Tongue (tissue), 2 donors: Measurements from ENCODE around the gene TENM4. TPM values are rescaled to one million over a fixed set of nuclear protein-coding genes. Genes with fewer than 3 reads are reported as not detected.

Experiments
- DNase-seq: peaks from one replicate; pipeline ENCODE4 v3.0.0-alpha.2; 2015
- total RNA-seq: library from RNA; depleted of rRNA; stranded (reverse); fragments of >200 nt; gene quantifications from one replicate; pipeline ENCODE4 v1.2.3, GENCODE V29; 2014

TENM4 gene
- total RNA-seq, 1 donor from 2014 or later = 63.7 TPM

DNA sequence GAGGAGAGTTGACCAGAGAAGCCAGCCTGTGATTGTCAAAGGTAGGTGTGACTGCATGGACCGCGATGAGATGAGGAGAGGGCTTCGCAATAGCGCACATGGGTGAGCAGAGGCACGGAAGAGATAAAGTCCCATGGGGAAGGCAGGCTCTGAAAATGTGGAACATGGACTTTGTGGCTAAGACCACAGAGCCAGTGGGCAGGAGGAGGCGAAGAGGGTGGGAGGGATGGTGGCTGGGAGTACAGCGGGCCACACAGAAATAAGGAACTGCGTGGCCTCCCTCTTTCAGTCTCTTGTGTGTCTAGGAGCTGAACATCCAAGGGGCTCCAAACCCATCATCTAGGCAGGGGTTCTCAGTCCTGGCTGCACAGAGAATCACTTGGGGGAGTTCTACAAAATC is 98.6 kb downstream of the TENM4 start:
- DNase-seq = no peak

DNA sequence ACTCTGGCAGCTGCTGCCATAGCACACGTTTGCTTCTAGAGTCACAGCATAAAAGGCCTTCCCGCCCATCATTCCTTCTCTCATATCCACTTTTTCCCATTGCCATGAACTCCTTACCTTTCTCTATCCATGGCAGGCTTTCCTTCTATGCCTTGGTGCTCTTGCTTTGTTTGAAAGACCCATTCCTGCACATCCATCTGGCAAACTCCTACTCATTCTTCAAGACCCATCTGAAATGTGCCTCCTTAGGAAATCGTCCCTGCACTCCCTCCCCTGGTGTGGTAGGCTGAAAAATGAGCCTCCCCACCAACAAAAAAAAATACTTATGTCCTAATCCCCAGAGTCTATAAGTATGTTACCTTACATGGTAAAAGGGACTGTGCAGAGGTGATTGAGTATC is 100.3 kb downstream of the TENM4 start:
- DNase-seq = no peak

DNA sequence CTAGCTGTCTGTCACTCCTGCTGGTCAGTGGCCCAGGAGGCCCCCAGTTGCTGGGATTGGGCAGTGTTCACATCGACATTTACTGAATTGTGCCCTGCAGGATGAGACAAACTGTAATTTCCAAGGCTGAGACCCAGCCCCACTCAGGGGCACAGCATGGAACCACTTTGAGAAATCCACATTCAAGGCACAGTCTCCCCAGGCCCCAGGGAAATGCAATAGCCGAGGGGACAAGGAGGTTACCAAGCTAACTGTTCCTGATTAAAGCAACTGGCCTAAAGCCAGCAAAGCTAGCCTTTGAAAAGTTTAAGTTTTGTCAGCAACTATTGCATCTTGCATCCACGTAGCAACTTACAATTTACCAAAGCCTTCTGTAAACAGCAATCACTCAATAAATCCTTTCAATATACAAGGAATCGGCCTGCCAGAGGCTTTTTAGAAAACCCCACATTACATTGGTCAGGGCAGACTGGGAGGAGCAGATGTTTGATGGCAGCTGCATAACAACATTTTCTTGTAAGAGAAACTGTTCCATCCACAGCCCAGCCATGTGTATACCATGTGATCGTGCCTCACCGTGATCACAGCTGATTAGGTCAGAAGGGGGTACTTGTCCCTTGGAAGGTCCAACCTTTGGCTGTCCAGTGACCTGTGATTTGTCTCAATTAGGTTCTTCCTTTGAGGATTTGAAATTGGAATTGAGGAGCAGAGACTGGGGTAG is 103.9 kb downstream of the TENM4 start:
- peak; percentile 24 for DNase-seq

DNA sequence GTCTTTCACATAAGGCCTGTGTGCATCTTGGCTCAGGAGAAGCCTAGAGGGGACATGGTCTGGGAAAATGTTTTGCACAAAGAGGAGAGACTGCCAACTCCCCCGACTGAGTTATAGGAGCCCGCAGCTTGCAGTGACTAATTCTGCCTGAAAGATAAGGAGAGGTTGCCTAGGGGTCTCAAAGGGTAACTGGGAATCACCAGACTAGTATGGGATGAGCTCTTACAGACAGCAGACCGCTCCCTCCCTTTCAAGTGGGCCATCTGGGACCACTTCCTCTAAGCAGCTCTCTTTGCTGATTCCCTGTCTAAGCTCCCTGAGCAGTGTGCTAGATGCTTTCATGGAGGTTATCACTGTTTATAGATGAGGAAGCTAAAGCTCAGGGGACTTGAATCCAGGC is 105.1 kb downstream of the TENM4 start:
- DNase-seq = no peak

DNA sequence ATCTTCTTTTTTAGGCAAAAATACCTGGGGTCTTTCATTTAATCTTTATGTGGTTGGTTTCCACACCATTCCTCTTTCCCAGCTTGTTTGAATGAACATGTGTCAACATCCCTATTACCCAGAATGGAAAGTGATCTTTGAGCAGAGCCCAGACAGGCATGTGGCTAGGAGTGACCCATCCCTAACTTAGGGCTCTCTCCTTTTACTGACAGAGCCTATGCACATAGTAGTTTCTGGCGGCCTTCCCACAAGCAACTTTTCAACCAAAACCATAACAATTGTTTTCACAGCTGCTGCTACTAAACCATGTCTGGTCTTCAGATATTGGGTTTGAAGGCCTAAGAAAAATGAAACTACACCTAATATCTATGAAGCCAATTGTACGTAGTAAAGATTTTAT is 107.5 kb downstream of the TENM4 start:
- DNase-seq = no peak

DNA sequence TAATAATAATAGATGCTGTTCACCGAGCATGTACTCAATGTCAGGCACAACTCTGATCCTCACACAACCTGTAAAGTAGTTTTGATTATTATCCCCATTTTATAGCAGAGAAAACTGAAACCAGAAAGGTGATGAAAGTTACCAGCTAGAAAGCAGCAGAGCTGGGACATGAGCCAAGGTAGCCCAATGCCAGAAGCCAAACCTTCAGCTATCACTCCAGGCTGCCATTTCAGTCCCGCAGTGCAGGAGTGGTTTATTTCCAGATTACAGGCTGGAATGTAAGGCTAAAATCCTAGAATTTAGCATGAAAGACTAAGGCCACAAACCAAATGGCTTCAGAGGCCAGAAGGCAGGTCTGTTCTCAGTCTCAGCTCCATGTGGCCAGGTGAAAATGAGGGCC is 108.8 kb downstream of the TENM4 start:
- no peak for DNase-seq

DNA sequence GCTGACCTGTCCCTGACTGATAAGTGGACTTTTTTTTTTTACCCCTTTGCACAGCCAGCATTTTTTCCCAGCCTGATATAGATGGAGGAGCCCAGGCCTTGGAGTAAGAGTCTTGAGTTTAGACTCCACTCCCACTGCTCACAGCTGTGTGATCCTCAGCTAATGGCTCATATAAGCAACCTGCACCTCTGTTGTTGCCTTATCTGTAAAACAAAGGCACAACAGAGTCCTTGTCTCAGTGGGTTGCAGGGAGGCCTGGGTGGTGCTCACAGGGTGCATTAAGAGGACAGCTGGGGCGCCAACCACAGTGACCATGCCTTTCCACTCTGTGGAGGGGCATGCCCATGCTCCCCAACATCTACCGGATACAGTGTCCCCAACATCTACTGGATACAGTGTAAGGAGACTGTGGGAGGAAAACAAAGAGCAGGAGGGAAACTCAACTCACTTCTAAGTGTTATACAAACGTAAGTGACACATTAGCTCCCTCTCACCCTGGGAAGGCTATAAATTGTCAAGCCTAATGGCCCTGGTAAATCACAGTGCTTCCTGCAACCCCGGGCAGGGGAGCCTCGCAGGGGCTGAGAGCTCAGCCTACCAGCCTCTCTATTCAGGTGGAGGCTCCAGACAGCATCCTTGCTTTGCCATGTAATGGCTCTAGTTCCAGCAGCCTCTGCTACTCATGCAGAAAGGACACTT is 109.5 kb downstream of the TENM4 start:
- no peak for DNase-seq

DNA sequence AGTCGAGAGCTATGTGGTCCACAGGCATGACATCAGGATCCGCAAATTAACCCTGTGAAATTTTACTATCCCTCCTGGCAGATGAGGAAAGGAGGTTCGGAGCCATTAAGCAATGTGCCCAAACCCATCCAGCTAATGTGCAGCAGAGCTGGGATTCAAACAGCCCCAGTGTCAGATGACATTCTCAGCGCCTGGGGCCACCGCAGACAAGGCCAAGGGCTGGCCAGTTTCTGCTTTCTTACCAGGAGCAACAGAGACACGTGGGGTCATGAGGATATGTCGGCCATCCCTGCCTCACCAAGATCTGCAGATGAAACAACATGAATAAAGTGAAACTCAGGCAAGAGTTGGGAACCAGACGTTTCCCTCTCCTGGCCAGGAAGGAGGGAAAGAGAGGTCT is 110.2 kb downstream of the TENM4 start:
- DNase-seq = no peak

DNA sequence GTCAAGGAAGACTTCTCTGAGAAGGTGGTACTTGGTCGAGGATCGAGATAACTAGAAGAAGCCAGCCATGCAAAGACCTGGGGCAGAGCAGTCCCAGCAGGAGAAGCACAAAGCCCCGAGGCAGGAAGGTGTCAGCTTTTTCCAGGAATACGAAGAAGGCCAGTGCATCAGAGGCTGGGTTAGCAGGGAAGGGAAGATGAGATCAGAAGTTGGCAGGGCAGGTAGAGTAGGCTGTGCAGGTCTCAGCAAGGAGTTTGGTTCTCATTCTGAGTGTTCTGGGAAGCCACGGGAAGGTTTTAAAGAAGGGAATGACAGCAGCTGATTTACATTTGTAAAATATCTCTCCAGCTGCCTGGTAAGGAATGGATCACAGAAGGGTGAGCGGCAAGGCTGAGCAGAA is 111.3 kb downstream of the TENM4 start:
- no peak for DNase-seq

DNA sequence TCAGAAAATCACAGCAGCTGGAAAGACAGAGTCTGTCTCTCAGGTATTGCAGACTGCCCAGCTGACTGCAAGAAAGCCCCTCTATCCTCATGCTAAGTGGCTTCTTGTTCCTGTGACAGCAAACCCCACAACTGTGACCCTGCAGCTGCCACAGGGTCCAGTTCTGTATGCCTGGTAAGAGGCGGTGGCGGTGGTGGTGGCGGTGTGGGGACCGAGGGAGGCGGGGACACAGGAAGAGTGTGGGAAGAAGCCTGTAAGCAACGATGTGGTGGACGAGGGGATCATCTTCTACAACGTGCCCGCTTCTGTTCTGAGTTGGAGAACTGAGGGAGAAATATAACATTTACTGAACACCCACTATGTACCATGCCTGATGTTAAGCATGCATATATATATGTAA is 112.4 kb downstream of the TENM4 start:
- DNase-seq = no peak

DNA sequence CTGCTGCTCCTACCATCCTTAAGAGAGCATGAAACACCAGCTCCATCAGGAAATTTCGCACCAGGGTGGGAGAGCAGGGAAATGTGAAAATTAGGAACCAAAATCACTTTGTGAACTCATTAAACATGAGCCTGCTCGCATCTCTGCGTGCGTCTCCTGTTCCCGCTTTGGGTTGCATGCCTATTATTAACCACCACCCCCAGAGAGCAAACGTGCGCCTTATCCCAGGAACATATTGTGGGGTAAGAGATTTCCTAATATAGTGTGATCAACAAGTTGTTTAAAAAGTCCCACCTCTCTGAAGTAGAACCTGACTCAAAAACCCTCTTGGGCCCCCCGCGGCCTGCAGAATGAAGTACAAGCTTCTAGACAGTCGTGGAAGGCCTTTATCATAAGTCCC is 115.0 kb downstream of the TENM4 start:
- DNase-seq = no peak

DNA sequence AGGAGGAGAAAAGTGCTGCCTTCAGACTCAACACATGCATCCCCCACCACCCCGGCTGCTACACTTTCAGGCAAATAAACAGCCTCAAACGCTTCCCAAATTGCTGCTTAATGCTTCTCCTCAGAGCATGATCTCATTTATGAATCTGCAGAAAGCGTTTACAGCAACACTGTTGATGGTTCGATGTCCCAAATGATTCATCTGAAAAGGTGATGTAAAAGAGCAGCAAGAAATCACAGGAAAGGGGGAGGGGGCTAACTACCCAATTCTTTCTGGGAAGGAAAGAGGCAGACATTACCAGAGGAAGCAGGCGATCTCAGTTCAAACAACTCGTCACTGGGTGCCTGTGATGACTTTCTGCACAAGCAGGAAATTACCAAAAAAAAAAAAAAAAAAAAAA is 119.6 kb downstream of the TENM4 start:
- DNase-seq = no peak

DNA sequence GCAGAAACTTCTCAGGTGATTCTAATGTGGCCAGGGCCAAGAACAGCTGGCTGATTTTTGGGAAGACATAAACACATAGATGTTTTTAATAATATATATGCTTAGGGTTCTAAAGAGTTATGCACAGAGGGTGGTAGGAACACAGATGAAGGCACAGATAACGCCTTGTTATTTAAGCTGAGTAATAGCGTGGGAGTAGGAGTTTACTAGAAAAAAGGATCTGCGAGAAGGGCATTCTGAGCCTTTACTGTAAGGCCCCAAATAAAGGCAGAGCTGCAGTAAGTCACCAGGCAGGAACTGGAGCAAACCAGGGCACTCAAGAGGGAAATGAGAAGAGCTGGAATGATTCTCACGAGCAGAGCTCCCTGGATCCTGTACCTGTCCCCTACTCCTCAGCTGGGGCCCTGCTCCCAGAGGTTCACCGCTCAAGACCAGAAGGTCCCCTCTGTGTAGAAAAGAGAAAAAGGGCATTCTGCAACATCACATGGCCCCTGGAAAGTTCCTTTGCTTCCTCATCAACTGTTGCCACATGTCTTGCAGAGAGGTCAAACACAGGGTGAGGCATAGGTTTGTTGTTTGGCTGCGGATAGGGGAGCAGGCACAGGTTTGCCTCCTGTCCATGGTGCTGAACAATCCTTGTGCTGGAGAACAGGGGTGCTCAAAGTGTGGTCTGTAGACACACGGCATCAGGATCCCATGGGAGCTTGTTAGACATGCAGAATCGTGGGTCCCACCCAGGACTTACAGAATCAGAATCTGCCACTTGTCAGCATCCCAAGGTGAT is 125.7 kb downstream of the TENM4 start:
- peak; percentile 56 for DNase-seq

DNA sequence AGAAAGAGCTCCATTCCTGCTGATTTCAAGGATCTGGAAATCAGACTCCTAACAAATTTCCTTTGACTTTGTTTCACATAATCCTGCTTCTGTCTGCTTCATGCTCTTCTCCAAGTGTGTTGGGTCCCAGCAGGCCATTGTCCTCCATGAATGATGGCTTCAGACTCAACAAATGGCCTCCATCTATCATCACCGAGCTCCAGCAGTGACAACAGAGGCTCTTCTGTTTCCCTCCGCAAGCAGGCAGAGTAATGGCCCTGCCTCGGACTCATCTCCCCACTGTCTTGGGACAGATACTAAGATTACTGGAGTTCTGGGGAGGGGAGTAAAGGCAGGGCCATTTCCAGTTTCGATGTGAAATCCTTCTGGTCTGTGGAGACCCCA is 127.3 kb downstream of the TENM4 start:
- no peak for DNase-seq

DNA sequence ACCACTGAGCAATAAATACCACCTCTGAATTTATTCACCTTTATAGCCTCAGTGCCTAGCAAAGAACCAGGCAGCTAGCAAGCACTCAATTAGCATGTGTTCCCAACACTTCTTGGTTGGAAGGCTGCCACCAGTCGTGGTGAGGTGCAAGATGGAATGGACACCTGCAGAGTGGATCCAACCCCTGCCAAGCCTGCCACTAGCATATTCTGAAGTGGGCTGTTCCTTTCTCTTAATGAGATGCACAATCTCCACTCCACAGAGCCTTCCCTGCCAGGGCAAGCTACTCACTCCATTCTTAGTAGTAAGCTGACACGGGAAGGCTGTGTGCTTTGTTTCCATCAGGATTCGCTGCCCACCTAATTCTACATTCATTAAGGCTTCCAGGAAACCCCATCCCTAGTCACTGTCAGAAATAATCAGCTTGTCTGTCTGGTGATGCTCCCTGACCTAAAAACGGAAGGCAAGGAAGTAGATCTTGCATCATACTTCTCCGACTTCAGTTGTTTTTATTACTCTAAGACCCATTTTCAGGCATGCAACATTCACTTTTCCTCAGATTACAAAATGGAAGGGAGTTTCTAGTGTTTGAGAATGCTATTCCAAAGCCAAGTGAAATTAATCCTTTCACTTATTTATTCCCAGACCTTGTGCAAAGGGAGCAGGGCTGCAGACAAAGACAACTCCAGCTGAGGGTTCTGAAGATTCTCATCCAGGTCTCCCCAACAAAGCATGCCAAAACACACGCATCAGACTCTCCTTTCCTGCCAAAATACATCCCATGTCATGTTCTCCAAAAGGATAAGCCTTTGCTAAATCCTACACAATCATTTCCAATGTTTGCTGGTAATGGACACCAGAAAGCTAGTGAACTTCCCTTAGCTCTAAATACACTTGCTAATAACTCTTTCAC is 128.0 kb downstream of the TENM4 start:
- DNase-seq = peak; percentile 68

DNA sequence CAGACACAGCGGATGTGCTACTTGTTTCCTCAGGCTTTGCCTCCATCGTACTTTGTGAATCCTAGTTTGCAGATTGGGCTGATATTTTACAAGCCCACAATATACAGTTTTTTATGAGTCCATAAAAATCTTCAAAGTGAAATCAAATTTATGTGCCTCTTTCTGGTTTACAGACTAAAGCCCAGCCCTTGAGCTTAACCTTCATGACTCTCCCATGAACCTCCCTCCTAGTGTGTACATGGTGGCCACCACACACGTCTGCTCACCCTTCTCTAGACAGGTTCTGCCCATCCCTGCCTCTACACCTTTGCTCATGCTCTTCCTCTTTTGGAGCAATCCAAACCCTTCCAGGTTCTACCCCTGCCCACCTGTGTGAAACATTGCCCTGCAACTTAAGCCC is 129.4 kb downstream of the TENM4 start:
- no peak for DNase-seq

DNA sequence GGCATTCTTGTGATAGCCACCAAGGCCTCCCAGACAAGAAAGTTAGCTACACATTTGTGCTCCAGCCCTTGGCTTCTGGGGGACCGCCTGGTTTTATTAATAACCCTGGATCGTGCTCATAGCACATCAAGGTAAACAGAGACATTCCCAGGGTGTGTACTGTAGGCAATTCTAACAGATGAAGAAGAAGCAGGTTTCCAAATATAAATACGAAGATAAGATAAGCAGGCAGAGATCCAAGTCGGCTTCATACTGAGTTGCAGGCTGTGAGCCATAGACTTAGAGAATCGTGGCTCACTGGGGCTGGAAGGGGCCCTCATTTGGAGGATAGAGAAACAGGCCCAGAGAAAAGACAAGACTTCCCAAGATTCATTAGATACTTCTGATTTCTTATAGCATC is 131.4 kb downstream of the TENM4 start:
- no peak for DNase-seq

DNA sequence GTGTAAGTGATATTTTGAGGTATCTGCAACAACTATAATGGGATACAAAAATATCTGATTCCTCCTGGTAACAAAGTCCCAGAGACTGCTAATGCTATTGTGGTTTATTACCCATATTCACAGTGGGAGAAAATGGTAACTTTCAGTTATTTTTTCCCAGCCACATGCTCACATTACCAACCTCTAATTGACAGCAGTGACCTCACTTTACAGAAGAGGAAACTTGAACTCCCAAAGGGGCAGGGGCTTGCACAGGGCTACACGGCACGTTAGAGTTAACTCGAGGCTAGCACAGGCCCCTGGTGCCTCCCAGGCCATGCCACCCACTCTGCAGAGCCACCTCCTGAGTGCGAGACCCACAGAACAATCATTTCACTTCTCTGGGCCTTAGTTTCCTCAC is 132.4 kb downstream of the TENM4 start:
- DNase-seq = no peak

DNA sequence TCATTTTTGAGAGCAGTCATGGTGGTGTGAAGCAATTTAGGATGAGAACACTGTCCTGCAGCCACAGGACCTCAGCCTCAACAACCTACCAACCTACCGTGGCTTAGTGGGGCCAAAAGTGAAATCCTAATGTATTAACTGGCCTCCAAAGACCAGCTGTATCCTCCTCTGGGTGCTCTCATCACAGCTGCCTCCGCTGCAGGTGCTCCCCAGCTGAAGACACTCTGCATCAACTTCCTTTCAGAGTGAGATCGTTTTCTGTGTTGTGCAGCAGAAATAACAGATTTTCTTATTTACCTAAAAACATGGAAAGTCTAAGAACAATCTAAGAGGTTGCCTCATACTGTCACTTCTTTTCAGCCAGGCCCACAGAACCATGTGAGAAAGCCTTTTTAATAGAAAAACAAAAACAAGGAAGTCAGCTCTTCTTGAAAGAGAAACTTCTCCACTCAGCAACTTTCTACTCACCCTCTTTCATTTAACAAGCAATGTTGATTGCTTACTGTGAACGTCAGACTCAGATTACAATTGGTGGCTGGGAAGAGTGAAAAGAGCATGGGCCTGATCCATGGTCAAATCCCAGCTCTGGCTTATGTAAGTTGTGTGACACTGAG is 136.1 kb downstream of the TENM4 start:
- DNase-seq = no peak

DNA sequence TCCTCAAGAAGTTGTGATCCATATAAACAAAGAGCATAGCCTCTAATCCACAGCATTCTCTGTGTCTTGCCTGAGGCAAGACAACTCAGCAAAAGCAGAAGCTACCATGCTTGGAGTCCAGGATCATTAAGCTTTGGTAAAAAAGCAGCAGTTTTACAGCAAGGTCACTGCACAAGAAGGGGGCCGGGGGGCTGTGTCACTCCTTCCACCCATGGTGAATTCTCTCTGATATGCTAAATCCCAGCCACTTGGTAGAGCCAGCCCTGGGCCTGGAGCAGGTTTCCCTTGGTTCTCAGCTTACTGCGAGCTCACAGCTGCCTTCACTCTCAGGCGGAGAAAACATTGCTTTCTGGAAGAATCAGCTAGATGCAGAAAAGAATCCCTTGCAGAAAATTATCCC is 144.7 kb downstream of the TENM4 start:
- peak; percentile 83 for DNase-seq

DNA sequence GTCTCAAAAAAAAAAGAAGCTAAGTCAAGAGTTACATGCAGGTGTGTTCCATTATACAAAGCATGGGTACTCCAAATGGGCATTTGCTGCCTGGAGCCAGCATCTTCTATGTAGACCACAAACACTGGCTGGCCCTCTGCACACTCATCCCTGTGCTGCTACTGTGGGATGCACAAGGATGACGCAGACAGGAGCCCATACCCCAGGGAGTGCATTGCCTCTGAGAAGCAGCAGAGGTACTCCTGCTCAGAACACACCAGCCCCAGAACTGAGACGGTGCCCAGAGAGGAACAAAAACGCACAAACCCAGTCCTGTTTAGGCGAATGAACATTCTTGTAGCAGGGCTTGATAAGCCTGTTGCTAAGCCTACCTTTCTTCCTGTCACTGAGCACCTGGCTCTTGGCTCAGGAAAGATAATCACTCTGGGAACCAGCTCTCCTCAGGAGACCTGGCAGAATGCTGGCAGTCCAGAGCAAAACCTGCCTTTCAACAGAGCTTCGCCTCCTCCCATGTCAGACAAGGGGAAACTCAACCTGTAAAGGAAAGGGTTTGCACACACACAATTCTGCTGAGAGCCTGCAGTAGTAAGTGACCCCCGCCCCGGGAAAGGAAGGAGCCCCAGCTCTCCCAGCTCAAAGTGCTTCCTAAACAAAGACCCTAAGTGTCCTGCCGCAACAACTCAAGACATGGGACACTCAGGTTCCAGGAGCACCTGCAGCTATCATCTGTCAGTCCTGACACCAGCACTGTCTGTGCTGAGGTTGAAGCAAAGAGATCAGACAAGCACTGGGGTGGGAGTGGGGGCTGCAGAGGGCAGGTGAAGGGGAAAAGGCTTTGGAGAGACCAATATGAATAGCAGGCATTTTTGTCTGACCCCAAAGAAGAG is 145.7 kb downstream of the TENM4 start:
- no peak for DNase-seq
